Thyroid gland (tissue), 4 donors: ENCODE results near the gene CST3.

Experiments used
- POLR2A ChIP-seq, 2 donors: fragments of 450-650 bp; IDR thresholded peaks; one replicate each; pipeline ENCODE4 v1.6.1; 2017; ENCODE audit warnings: antibody characterized with exemption in 2 of 2, mild to moderate bottlenecking in 2 of 2, moderate library complexity in 1 of 2
- TF ChIP-seq, protein P1 (sequence below), 6 experiments: fragments of 200-600 bp in 3 of 6; fragments of 450-650 bp in 3 of 6; sonication (generic) in 3 of 6; IDR thresholded peaks; one replicate each; pipeline ENCODE4 v1.5.1; 2016 to 2019; ENCODE audit warnings: antibody characterized with exemption in 6 of 6, mild to moderate bottlenecking in 2 of 6, inconsistent platforms in 1 of 6, moderate library complexity in 1 of 6

DNA sequence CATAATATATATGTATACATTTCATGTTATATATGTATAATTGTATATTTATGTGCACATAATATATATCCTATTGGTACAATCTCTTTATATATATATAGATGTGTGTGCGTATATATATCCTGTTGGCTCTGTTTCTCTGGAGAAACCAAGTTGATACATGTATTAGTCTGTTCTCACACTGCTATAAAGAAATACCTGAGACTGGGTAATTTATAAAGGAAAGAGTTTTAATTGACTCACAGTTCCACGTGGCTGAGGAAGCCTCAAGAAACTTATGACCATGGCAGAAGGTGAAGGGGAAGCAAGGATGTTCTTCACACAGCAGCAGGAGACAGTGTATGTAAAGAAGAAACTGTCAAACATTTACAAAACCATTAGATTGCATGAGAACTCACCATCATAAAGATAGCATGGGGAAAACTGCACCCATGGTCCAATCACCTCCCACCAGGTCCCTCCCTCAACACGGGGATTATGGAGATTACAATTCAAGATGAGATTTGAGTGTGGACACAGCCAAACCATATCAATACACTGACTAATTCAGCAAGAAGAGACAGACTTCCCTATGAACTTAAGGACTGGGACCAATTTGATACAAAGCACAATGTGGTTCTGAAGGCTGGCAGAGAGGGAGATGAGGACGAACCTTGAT lies 14.0 kb downstream of the CST3 start:
- TF ChIP-seq, protein P1, sequence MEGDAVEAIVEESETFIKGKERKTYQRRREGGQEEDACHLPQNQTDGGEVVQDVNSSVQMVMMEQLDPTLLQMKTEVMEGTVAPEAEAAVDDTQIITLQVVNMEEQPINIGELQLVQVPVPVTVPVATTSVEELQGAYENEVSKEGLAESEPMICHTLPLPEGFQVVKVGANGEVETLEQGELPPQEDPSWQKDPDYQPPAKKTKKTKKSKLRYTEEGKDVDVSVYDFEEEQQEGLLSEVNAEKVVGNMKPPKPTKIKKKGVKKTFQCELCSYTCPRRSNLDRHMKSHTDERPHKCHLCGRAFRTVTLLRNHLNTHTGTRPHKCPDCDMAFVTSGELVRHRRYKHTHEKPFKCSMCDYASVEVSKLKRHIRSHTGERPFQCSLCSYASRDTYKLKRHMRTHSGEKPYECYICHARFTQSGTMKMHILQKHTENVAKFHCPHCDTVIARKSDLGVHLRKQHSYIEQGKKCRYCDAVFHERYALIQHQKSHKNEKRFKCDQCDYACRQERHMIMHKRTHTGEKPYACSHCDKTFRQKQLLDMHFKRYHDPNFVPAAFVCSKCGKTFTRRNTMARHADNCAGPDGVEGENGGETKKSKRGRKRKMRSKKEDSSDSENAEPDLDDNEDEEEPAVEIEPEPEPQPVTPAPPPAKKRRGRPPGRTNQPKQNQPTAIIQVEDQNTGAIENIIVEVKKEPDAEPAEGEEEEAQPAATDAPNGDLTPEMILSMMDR (IDR thresholded peaks at IDR 0.05): no peak
- no peak for TF ChIP-seq POLR2A (IDR thresholded peaks at IDR 0.05)
